ENCODE measurements around the gene LRCH1.

Gene LRCH1

GRCh38 chr13:46665633-46666482 is 112.9 kb downstream of the LRCH1 start:
- DNase-seq (ENCODE audit: low spot score), result no peak

- no peak for DNase-seq (ENCODE audit: low spot score)
Measured at GRCh38 chr13:46666727-46667456, 113.9 kb downstream of the LRCH1 start.

- DNase-seq (ENCODE audit: low spot score), result no peak
Measured at GRCh38 chr13:46667687-46668281, 114.8 kb downstream of the LRCH1 start.

- DNase-seq (ENCODE audit: low spot score), result no peak
Measured at GRCh38 chr13:46668302-46668720, 115.3 kb downstream of the LRCH1 start.

GRCh38 chr13:46668931-46669525 is 116.1 kb downstream of the LRCH1 start:
- DNase-seq (ENCODE audit: low spot score), result peak; percentile 14

- no peak for DNase-seq (ENCODE audit: low spot score)
Measured at GRCh38 chr13:46672338-46673090, 119.5 kb downstream of the LRCH1 start.

- no peak for DNase-seq (ENCODE audit: low spot score)
Measured at GRCh38 chr13:46675016-46675415, 122.0 kb downstream of the LRCH1 start.

- no peak for DNase-seq (ENCODE audit: low spot score)
Measured at GRCh38 chr13:46676378-46676725, 123.4 kb downstream of the LRCH1 start.

- no peak for DNase-seq (ENCODE audit: low spot score)
Measured at GRCh38 chr13:46679369-46680120, 126.6 kb downstream of the LRCH1 start.

- DNase-seq (ENCODE audit: low spot score), result no peak
Measured at GRCh38 chr13:46682015-46682414, 129.0 kb downstream of the LRCH1 start.

GRCh38 chr13:46682707-46683106 is 129.7 kb downstream of the LRCH1 start:
- DNase-seq (ENCODE audit: low spot score), result no peak

GRCh38 chr13:46683676-46684260 is 130.8 kb downstream of the LRCH1 start:
- DNase-seq (ENCODE audit: low spot score), result no peak

- no peak for DNase-seq (ENCODE audit: low spot score)
Measured at GRCh38 chr13:46684287-46685001, 131.5 kb downstream of the LRCH1 start.

- DNase-seq (ENCODE audit: low spot score), result no peak
Measured at GRCh38 chr13:46685006-46685730, 132.2 kb downstream of the LRCH1 start.

- no peak for DNase-seq (ENCODE audit: low spot score)
Measured at GRCh38 chr13:46686171-46686570, 133.2 kb downstream of the LRCH1 start.

GRCh38 chr13:46687810-46688209 is 134.8 kb downstream of the LRCH1 start:
- peak; percentile 48 for DNase-seq (ENCODE audit: low spot score)

- DNase-seq (ENCODE audit: low spot score), result no peak
Measured at GRCh38 chr13:46688306-46688705, 135.3 kb downstream of the LRCH1 start.

- DNase-seq (ENCODE audit: low spot score), result no peak
Measured at GRCh38 chr13:46698014-46698413, 145.0 kb downstream of the LRCH1 start.

GRCh38 chr13:46698910-46699460 is 146.0 kb downstream of the LRCH1 start:
- DNase-seq (ENCODE audit: low spot score), result peak; percentile 56

Measured in hematopoietic multipotent progenitor cell treated with erythropoietin and hydrocortisone succinate and interleukin-3 and kit ligand, for 15 days (in vitro differentiated cells).